NCI-H748 (cell line): ENCODE measurements around the gene TSGA10IP.

Experiments used
- DNase-seq: peaks from one replicate; lab custom pipeline; 2025; ENCODE audit not compliant: unreplicated experiment; lab: John Stamatoyannopoulos, UW

Gene TSGA10IP

DNA sequence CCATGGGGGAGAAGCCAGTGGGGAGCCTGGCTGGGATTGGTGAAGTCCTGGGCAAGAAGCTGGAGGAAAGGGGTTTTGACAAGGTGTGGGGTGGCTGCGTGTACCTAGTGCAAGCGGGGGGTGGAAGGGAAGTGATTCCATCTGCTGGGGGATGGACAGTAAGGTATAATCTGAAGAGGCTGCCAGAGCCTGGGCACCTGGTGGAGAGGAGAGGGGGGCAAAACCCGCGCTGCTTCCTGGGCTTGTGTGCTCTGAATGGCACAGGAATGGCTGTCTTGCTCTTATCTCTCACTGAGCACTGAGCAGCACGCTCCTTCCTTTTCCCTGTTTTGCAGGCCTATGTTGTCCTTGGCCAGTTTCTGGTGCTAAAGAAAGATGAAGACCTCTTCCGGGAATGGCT is 58.0 kb downstream of the TSGA10IP start:
- no peak for DNase-seq

DNA sequence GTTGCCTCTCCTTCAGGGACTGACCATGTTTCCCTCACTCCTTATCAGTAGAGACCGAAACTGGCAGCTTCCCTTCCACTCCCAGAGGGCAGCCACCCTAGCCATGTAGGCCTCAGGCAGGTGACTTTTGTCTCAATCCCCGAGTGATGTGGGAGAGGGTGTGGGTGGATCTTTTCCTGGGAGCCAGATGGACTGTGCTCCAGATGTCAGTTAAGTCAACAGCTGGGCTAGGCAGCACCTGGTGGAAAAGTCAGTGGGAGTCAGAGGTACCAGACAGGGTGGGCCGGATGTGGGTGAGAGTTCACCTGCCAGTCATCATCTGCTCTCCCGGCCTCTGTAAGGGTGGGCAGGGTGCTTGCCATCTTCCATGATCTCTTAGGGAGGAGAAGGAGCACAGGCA is 58.9 kb downstream of the TSGA10IP start:
- no peak for DNase-seq

- no peak for DNase-seq
These were observed 61.0 kb downstream of the TSGA10IP start for GRCh38 chr11:66006134-66006890.

DNA sequence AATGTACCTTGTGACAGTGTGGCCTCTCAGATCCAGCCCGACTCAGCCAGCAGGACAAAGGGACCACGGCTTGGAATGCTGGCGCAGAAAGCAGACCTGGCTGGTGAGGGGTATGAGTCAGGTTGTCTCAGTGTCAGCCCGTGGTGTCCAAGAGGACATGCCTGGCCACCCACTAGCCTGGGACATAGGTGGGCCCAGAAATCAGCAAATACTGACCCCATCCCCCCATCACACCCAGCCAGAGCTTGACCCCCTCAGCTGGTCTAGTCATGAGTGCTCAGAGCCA is 61.6 kb downstream of the TSGA10IP start:
- no peak for DNase-seq

- no peak for DNase-seq
These were observed 61.9 kb downstream of the TSGA10IP start for GRCh38 chr11:66007201-66007634.

- no peak for DNase-seq
These were observed 62.8 kb downstream of the TSGA10IP start for GRCh38 chr11:66008095-66008467.

- no peak for DNase-seq
These were observed 63.3 kb downstream of the TSGA10IP start for GRCh38 chr11:66008468-66009101.
